Lower leg skin (tissue), 4 donors: ENCODE data around the gene INTS14. TPM values are rescaled to one million over a fixed set of nuclear protein-coding genes. Genes with fewer than 3 reads are reported as not detected.

Experiments used
- DNase-seq, 2 donors: peaks; one replicate each; pipeline ENCODE4 v3.0.0-alpha.2; 2019; ENCODE audit warnings: low spot score in 2 of 2
- H3K4me3 ChIP-seq: fragments of 200-600 bp; sonication (generic); 2 replicates; pipeline ENCODE4 v1.5.1; 2017; ENCODE audit warnings: mild to moderate bottlenecking, low read depth; ENCODE audit not compliant: poor library complexity, severe bottlenecking
- CTCF ChIP-seq, 3 donors: fragments of 450-650 bp; IDR thresholded peaks; one replicate each; pipeline ENCODE4 v1.5.1; 2016; ENCODE audit warnings: antibody characterized with exemption in 3 of 3, mild to moderate bottlenecking in 3 of 3, moderate library complexity in 2 of 3
- POLR2A ChIP-seq, 2 donors: fragments of 450-650 bp; IDR thresholded peaks; one replicate each; pipeline ENCODE4 v1.6.1; 2016 to 2017; ENCODE audit warnings: antibody characterized with exemption in 2 of 2, mild to moderate bottlenecking in 1 of 2, moderate library complexity in 1 of 2
- WGBS, 2 donors: methylation state at CpG; one replicate each; pipeline ENCODE4 v1.1.5; 2018; 5-methylcytosine and 5-hydroxymethylcytosine counted together
- intact Hi-C: fragments of 100-400 bp; cut with DNase I; formaldehyde crosslinking; loops from one replicate; pipeline ENCODE4 v1.15.0; 2023; ENCODE audit warnings: low total_unique reads
- total RNA-seq, 4 donors: library from RNA; depleted of rRNA; stranded (reverse); fragments of >200 nt; gene quantifications; one replicate each; pipeline ENCODE4 v1.1.0, GENCODE V29; 2016

The INTS14 gene
- total RNA-seq, 4 donors from 2014 or later, result 22.6 to 37.6 (median 32.7) TPM

- no peak overlapping the region for H3K4me3 ChIP-seq
- 93 to 99% methylated on average over 3 of the region's 3 CpGs for WGBS, 2 donors
- TF ChIP-seq CTCF (IDR thresholded peaks at IDR 0.05), result no peak
- no peak for TF ChIP-seq POLR2A (IDR thresholded peaks at IDR 0.05)
- intact Hi-C loops, result no loop called here
- no peak for DNase-seq
Measured at GRCh38 chr15:65629548-65629947, 18.6 kb upstream of the INTS14 start.

DNA sequence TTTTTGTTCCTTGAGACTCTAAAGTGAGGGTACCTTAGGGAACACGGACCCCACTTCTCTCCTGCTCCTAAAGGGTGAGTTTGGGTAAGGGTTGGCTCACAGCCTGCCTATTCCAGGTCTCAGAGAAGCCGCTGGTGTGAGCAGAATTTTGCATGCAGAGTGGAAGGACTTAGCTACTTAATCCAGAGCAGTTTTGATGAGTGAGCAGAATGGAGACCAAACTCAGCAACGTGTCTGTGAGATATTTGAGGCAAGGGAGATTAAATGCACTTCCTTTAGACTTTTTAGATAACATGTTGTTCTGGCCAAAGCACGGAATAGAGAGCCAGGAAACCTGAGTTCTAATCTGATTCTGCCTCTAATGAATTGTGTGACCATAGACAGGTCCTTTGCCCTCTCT, 15.9 kb upstream of the INTS14 start:
- 81 to 82% methylated on average over 4 of the region's 4 CpGs for WGBS, 2 donors
- intact Hi-C loops, result no loop called here

DNA sequence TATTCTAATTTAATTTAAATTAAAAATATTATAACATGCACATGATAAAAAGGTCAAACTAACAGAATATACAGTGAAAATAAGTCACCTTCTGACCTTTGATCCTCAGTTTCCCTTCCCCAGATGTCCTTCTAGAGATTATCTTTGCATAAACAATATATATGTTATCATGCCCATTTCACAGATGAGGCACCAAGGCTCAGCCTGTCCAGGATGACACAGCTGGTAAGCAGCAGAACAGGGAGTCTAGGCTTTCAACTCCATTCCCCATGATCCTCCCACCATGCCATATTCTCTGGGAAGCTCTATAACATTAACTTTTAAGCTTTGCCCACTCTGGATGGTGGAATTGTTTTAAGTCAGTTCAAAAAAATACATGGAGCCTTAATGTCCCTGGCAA, 12.2 kb upstream of the INTS14 start:
- no peak for DNase-seq
- H3K4me3 ChIP-seq, result no peak overlapping the region
- intact Hi-C loops, result no loop called here
- TF ChIP-seq CTCF (IDR thresholded peaks at IDR 0.05) (no peak), POLR2A (IDR thresholded peaks at IDR 0.05) (no peak)

More for the DNA sequence above, 15.9 kb upstream of the INTS14 start:
- no peak for TF ChIP-seq CTCF (IDR thresholded peaks at IDR 0.05)
- TF ChIP-seq POLR2A (IDR thresholded peaks at IDR 0.05), result no peak
- no peak for DNase-seq
- no peak overlapping the region for H3K4me3 ChIP-seq

DNA sequence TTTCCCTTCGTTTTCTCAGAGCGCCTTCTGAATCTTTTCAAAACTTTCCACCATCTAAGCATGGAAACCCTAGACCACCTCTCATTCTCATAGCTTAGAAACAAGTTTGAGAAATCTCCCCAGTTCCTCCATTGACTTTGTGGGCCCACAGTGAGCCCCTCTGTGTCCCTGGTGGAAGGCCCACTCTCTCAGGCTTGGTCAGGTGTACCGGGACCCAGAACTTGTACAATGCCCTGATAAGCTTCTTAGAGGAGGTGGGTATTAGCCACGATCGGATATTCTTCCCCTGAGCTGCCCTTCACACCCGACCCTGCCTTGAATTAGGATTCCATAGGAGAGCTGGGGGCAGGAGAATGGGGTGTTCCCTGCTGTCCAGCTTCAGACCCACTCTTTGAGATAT, 10.7 kb upstream of the INTS14 start, which contains the start of gene SLC24A1:
TSS of gene SLC24A1 (plus strand) at position 301 of the 400 bp plus-strand sequence. CDS start 2,143 bp downstream, outside the sequence.
- DNase-seq, result no peak
- TF ChIP-seq POLR2A (IDR thresholded peaks at IDR 0.05) (no peak), CTCF (IDR thresholded peaks at IDR 0.05) (no peak)
- WGBS, 2 donors, result 95 to 96% methylated on average over 6 of the region's 6 CpGs
- intact Hi-C loops, result no loop called here
- H3K4me3 ChIP-seq, result no peak within 1 kb of the TSS

GRCh38 chr15:65620833-65621232, 9.9 kb upstream of the INTS14 start:
- intact Hi-C loops, result no loop called here
- H3K4me3 ChIP-seq, result no peak overlapping the region
- no peak for DNase-seq
- TF ChIP-seq POLR2A (IDR thresholded peaks at IDR 0.05) (no peak), CTCF (IDR thresholded peaks at IDR 0.05) (no peak)
- 84 to 91% methylated on average over 2 of the region's 2 CpGs for WGBS, 2 donors

DNA sequence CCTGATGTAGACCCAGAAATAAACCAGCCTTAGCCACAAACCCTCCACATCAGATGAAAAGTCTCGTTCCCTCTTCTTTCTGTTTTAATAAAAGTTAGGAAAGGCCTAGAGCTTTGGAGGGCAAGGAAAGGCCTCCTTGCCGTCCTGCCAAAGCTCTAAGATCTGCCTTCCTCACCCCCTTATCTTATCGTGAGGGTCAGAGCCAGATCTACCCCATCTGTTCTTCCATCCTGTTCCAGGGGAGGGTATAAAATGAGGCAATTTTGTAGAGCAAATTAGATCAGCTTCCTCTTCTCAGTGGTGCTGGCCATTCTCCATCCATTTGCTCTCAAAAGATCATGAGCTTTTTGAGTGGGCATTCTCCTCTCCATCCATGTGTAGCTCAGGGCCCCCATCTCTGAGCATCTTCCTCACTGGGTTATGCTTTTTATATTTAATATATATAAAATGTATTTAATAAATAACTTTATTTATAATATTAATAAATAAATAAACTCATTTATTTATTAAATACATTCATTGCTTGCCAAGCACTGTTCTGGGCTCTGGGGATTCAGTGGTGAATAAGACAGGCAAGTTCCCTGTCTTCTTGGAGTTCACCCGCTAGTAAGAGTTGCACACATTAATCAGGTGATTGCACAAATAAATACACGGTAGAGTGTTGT, 8.8 kb upstream of the INTS14 start:
- WGBS, 2 donors, result 80 to 82% methylated on average over 5 of the region's 5 CpGs
- intact Hi-C loops, result no loop called here
- no peak overlapping the region for H3K4me3 ChIP-seq
- no peak for TF ChIP-seq CTCF (IDR thresholded peaks at IDR 0.05)
- no peak for TF ChIP-seq POLR2A (IDR thresholded peaks at IDR 0.05)
- DNase-seq, result no peak
